Activated T-cell treated with anti-CD3 and anti-CD28 coated beads for 4 hours (primary cell): Measurements from ENCODE around the gene PIANP.
"Not testable (repeated sequence)": the region's sequence is repeated elsewhere in the genome, so short reads cannot be mapped to it uniquely, and the experiment has no call there.

Experiments used
- DNase-seq: peaks from one replicate; pipeline ENCODE4 v3.0.0-alpha.2; 2020

The PIANP gene, protein sequence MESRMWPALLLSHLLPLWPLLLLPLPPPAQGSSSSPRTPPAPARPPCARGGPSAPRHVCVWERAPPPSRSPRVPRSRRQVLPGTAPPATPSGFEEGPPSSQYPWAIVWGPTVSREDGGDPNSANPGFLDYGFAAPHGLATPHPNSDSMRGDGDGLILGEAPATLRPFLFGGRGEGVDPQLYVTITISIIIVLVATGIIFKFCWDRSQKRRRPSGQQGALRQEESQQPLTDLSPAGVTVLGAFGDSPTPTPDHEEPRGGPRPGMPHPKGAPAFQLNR

DNA sequence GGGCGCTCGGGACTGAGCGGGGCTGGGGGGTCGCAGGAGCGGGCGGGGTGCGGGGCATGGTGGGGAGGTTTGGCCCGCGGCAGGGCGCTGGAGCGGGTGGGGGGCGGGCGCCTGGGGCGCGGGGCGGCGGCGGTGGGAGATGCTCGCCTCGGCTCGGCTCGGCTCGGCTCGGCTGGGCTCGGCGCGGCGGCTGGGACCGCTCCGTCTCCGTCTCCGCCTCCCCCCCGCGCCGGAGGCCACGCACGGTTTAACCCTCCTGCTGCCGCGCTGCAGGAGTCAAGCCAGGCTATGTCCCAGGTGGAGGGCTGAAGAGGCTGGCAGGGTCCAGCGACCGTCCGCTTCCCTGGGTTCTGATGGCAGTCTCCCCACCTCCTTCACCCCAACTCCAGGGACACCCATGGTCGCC is at the start of gene PIANP:
Gene PIANP (minus strand): TSS at position 170 of the 406 bp plus-strand sequence. CDS start 2,754 bp downstream, outside the sequence.
- DNase-seq = peak; percentile 17

DNA sequence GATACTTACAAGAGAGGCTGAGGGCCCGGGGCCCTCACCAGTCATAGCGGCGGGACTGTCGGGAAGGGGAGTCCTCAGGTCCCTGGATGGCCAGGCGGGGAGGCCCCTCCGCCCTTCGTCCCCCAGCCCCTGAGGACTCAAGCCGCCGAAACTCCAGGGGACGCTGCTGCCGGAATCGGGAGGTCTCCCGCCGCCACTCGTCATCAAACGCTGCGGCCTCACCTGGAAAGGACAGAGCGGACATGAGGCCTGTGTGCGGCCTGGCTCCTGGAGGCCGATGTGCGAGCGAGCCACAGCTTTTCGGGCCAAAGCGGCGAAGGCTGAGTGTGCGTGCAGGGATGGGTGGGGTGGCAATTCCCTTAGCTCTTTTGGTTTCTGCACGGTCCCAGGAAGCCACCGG is 48.1 kb upstream of the PIANP start:
- no peak for DNase-seq

GRCh38 chr12:6747216-6747615 is 46.6 kb upstream of the PIANP start:
- DNase-seq = no peak

DNA sequence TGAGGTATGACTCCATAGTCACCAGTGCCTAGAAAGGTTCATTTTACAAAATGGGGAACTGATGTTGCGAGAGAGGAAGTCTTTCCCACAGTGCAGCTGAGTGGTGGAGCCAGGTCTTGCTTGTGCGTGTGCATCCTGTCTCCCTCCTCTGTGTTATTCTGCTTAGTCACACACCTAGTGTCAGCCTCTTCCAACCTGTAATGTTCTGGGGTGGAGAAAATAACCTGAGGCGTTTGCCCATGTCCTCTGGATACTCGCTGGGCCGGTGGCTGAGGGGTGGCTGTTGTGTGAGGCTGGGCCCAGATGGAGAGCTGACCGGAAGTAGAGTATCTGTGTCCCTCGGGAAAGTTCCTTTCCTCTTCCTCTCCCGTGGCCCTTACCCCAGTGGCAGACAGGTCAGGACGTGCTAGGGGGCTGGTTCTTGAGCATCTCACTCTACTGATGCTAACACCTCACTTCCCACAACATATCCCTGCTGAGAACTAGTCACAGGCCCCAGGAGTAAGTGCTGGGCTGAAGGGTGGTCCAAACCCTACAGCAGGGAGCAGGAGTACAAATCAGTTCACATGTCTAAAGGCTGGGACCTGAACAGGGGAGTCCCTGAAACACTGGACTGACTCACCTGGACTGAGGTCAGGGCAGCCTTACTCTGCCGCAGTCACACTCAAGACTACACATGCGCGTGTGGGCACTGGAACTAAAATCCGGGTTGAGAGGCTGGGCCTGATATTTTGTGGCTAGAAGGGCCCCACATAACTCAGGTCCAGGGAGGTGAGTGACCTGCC is 45.3 kb upstream of the PIANP start:
- no peak for DNase-seq

DNA sequence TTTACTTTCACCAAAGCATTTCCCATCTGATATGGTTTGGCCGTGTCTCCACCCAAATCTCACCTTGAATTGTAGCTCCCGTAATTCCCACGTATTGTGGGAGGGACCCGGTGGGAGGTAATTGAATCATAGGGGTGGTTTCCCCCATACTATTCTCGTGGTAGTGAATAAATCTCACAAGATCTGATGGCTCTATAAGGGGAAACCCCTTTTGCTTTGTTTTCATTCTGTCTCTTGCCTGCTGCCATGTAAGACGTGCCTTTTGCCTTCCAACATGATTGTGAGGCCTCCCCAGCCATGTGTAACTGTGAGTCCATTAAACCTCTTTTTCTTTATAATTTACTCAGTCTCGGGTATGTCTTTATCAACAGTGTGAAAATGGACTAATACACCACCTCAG is 42.7 kb upstream of the PIANP start:
- not testable (repeated sequence) for DNase-seq

DNA sequence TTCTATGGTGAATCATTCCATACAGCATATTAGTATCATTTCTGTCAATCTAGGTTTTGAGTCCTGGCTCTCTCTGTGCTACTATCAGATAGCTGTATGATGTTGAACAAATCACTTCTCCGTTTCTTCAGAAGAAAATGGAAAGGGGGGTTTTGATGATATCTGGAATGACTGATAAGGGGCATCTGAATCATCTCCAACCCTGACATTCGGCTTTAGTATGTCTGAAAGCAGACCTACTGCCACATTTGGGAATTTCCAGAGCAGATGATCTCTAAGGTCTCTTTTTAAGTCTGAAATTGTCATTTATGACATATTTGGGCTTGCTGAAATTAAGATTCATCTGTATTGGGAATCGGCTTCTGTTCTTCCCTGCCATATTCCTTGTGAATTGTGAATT is 42.2 kb upstream of the PIANP start:
- no peak for DNase-seq

DNA sequence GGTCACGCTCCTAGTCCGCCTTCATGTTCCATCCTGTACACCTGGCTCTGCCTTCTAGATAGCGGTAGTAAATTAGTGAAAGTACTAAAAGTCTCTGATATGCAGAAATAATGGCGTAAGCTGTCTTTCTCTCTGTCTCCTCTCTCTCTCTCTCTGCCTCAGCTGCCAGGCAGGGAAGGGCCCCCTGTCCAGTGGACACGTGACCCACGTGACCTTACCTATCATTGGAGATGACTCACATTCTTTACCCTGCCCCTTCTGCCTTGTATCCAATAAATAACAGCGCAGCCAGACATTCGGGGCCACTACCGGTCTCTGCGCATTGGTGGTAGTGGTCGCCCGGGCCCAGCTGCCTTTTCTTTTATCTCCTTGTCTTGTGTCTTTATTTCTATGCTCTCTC is 41.5 kb upstream of the PIANP start:
- not testable (repeated sequence) for DNase-seq

DNA sequence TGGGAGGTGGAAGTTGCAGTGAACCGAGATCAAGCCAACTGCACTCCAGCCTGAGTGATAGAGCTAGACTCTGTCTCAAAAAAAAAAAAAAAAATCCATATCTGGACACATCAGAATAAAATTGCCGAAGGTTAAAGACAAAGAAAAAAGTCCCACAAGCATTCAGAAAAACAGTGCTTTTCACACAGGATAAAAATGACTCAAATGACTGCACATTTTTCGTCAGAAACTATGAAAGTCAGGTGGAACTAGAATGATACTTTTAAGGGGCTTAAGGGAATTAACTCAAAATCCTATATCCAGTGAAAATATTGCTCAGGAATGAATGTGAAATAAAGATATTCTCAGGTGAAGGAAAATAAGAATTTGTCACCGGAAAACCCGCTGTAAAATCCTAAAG is 36.1 kb upstream of the PIANP start:
- DNase-seq = no peak

GRCh38 chr12:6735448-6736191 is 35.0 kb upstream of the PIANP start:
- DNase-seq = no peak

- DNase-seq = no peak
Measured at GRCh38 chr12:6734506-6735387, 34.1 kb upstream of the PIANP start.

DNA sequence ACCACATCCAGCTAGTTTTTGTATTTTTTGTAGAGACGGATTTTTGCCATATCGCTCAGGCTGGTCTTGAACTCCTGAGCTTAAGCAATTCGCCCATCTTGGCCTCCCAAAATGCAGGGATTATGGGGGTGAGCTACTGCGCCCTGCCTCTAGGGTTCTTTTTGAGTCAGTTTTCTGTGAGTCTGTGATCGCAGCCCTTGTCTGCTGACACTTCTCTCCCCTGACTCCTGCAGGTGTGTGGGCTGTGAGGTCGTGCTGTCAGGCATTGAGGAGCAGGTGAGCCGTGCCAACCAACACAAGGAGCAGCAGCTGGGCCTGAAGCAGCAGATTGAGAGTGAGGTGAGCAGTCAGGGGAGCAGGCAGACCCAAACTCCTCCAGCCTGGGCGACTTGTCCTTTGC is 29.6 kb upstream of the PIANP start:
- no peak for DNase-seq

DNA sequence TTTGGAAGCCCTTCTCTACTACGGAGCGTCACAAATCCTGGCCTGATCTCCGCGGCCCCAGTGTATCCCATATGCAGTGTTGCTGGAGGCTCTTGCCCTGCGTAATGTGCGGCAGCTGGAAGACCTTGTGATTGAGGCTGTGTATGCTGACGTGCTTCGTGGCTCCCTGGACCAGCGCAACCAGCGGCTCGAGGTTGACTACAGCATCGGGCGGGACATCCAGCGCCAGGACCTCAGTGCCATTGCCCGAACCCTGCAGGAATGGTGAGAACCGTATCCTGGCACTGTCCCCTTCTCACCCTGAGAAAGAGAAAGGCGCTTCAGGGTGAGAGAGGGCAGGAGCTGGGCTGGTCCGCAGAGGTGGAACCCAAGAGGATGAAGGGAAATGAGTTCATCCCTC is 28.6 kb upstream of the PIANP start:
- DNase-seq = no peak

GRCh38 chr12:6725350-6725749 is 24.7 kb upstream of the PIANP start:
- no peak for DNase-seq

DNA sequence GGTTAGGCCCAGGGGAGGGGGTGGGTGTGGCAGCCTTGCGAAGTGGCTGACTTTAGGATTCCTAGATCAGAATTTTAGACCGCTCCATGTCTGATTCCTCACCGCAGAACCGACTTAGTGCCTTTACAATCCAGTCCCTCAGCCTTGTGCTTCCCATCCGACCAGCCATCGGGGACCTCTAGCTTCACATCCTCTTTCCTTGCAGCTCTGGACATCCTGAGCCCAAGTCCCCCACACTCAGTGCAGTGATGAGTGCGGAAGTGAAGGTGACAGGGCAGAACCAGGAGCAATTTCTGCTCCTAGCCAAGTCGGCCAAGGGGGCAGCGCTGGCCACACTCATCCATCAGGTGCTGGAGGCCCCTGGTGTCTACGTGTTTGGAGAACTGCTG is 23.8 kb upstream of the PIANP start:
- DNase-seq = no peak

- DNase-seq = peak; percentile 82
Measured at GRCh38 chr12:6723607-6724408, 23.2 kb upstream of the PIANP start, which contains the start of gene COPS7A. Gene COPS7A (plus strand): TSS chr12:6724046. CDS start chr12:6724657, 611 bp downstream.

DNA sequence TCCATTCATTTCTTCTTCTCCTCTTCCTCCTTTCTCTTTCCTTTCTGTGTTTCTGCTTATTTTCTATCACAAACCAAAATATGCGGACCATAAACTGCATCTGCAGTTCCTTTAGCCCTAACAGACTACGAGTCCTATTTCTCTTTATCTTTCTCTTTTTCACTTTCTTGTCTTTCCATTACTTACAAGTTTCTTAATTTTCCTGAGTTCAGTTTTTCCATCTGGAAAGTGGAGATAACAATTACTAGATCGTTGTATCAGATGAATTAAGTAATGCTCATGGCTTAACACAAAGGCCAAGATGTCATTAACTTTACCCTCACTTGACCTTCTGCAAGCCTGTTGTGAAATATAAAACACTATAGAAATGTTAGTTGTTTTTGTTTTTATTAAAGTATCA is 22.2 kb upstream of the PIANP start:
- DNase-seq = no peak

DNA sequence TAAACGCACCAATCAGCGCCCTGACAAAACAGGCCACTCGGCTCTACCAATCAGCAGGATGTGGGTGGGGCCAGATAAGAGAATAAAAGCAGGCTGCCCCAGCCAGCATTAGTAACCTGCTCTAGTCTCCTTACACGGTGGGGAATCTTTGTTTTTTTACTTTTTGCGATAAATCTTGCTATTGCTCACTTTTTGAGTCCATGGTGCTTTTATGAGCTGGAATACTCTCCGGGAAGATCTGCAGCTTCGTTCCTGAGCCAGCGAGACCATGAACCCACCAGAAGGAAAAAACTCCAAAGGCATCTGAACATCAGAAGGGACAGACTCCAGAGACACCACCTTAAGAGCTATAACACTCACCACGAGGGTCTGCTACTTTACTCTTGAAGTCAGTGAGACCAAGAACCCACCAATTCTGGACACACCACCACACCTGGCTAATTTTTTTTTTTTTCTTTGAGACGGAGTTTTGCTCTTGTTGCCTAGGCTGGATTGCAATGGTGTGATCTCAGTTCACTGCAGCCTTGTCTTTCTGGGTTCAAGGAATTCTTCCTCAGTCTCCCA is 16.3 kb upstream of the PIANP start:
- DNase-seq = no peak

- DNase-seq = not testable (repeated sequence)
Measured at GRCh38 chr12:6716031-6716873, 15.6 kb upstream of the PIANP start.

GRCh38 chr12:6708960-6709394 is 8.4 kb upstream of the PIANP start:
- DNase-seq = no peak

DNA sequence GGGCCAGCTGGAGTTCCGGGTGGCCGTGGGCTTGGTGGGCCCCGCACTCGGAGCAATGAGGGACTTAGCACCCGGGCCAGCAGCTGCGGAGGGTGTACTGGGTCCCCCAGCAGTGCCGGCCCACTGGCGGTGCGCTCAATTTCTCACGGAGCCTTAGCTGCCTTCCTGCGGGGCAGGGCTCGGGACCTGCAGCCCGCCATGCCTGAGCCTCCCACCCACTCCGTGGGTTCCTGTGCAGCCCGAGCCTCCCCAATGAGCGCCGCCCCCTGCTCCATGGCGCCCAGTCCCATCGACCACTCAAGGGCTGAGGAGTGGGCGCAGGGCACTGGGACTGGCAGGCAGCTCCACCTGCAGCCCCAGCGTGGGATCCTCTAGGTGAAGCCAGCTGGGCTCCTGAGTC is 7.7 kb upstream of the PIANP start:
- not testable (repeated sequence) for DNase-seq
